Measurements from ENCODE around the gene TDP1.
"Not testable (repeated sequence)": the region's sequence is repeated elsewhere in the genome, so short reads cannot be mapped to it uniquely, and the experiment has no call there.

TDP1 gene

DNA sequence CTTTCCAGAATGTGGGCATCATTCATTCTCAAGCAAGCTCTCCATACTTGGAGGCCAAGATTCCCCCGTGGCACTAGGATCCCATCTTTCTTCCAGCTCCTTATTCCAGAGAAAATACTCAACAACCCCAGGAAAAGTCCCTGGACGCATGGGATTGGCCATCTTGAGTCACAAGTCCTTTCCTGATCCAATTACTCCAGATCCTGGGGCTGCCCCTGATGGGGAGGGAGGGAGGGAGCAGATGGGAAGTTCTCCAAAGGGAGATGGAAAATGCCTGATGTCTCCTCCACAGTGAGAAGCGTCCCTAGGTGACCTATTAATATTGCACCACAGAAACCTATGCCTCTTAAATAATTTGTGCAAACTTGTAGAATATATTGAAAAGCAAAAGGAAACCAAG, 93.7 kb downstream of the TDP1 start:
- DNase-seq (ENCODE audit: low read depth, low spot score), result no peak

DNA sequence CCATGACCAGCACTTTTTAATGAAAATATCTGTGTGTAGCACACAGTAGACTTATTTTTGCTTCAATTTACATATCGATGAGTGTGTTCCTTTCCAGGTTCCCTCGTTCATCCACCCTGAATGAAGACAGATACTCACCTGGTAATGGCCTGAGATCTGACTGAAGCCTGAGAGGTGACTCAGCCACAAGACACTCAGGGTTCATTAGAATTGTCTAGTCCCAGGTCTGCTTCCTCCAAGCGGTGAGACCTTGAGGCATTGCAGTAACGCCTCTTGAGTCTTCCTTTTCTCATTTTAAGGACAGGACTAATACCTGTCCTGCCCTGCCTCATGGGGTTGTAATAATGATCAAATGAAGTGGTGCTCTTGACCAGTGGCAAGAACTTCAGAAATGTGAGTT, 94.5 kb downstream of the TDP1 start:
- DNase-seq (ENCODE audit: low read depth, low spot score), result no peak

DNA sequence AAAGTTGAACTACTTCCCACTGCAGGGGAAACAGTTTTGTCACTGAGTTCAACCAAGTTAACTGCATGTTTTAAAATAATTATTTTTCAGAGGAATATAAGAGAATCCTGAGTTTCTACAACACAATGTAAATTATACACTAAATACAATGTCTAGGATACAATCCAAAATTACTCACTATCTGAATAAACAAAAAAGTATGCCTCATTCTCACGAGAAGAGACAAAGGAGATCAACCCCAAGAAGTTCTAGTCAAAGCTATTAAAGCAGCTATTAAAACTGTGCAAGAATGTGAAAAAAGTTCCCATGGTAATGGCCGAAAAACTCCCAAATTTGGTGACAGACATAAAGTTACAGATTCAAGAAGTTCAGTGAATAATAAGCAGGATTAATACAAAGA, 97.3 kb downstream of the TDP1 start:
- DNase-seq (ENCODE audit: low read depth, low spot score), result no peak

DNA sequence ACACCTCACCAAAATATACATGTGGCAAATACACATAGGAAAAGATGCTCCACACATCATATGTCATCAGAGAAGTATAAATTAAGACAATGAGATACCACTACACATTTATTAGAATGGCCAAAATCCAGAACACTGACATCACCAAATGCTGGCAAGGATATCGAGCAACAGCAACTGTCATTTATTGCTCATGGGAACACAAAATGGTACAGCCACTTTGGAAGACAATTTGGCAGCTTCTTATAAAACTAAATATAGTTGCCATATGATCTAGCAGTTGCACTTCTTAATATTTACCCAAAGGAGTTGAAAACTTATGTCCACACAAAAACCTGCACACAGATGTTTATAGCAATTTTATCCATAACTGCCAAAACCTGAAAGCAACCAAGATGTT, 99.1 kb downstream of the TDP1 start:
- no peak for DNase-seq (ENCODE audit: low read depth, low spot score)

DNA sequence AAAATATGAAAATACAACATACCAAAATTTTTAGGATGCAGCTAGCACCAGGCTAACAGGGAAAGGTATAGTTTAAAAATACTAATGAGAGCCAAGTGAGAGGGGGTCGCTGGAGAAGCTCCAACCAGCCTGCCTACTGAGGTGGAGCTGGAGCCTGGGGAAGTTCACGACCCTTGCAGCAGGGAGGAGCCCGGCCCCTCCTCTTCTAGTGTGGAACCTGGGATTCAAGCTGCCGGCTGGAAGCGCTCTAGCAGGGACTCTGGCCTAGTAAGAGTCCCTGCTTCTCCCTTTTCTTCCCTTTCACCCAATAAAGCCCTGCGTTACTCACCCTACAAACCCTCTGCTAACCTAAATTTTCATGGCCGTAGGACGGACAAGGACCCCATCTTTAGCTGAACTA, 101.1 kb downstream of the TDP1 start:
- no peak for DNase-seq (ENCODE audit: low read depth, low spot score)

DNA sequence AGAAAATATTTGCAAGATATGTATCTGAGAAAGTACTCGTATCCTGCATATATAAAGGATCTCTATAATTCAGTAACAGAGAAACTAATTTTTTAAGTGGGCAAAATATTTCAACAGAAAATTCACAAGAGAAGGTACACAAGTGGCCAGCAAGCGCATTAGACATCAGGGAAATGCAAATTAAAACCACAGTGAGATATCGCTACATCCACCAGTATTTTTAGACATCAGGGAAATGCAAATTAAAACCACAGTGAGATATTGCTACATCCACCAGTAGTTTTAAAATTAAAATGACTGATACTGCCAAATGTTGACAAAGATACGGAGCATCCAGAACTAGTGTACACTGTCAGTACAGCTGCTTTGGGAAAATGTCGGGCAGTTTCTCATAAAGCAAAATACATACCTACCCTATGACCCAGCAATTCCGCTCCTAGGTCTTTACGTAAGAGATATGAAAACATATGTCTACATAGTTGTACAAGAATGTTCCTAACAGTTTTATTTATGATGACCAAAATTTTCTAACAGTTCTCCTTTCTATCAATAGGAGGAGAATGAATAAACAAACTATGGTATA, 103.2 kb downstream of the TDP1 start:
- DNase-seq (ENCODE audit: low read depth, low spot score), result no peak

DNA sequence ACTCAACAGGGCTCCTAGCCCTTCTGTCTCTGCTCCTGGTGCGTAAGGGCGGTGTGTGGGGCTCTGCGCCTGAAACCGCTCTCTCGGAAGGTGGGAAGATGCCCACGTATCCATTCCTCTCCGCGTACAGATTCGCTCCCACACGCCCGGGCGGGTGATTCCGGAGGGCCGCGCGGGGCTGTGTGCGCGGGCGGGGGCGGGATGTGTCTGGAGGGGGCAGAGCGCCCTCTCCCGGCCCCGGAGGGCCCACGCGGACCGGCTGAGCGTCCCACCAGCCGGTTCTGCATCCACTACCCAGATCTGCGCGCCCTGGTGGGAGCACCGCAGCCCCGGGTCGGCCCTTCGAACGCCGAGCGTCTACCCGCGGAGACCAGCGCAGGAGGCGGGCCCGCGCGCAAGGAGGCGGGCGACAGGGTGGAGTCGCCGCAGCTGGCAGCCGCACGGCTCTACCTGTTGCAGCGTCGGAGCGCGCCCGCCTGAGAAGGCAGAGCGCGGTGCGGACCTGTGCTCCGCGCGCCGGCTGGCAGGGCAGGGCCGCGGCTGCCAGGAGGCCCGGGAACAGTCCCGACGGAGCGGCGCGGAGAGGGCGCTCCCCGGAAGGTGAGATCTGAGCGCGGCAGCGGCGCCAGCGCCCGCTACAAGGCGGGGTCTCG, 104.7 kb downstream of the TDP1 start:
- no peak for DNase-seq (ENCODE audit: low read depth, low spot score)

DNA sequence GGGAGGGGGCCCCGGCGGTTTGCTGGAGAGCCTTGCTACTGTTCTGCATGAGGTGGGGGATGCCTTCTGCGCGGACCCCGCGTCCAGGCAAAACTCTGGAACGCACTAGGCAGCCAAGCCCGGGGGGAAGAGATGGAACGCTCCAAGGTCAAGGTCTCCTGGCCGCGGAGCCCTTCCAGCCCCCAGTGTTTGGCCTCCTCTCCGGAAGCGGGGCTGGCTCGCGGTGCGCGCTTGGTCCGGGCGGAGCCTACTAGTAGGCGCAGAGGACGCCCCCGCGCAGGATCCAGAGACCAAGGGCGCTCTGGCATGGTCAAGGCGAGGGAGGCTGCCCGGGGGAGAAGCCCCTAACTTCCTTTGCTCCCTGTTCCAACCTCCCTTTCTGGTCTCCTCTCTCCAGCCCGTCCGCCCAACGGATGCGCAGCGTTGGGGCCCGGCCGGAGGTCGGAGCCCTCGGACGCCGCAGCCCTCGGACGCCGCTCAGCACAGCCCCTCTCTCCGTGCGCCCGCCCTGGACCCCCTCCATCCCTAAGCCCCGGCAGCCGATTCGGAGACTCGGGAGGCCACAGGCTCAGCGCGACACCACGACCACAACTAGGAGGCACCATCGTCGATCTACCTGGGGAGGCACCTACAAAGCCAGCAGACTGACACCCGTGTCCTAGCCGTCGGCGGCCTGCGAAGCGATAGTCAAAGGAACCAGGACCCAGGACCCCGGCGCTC, 105.4 kb downstream of the TDP1 start:
- no peak for DNase-seq (ENCODE audit: low read depth, low spot score)

DNA sequence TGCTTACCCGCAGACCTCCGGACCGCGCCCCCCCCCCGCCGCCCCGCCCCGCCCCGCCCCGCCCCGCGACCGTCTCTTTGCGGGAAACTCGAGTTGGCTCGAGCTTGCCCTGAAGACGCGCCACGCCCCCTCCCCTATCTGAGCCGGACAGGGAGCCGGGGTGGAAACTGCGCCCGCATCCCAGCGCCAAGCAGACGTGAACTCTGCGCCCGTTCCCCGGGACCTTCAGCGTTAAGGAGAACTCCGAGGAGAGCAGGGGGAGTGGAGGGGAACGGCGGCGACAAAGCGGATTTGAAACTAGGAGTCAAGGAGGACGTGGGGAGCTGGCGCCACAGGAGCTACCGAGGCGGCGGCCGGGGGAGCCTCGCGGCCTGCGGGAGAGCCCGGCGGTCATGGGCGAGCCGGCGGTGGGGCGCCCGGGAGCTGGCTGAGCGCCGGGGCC, 106.0 kb downstream of the TDP1 start, which contains the start of gene KCNK13:
Gene KCNK13, plus strand, starts transcription at position 310 of the 442 bp plus-strand sequence. CDS start 212 bp downstream, outside the sequence.
- DNase-seq (ENCODE audit: low read depth, low spot score), result no peak

DNA sequence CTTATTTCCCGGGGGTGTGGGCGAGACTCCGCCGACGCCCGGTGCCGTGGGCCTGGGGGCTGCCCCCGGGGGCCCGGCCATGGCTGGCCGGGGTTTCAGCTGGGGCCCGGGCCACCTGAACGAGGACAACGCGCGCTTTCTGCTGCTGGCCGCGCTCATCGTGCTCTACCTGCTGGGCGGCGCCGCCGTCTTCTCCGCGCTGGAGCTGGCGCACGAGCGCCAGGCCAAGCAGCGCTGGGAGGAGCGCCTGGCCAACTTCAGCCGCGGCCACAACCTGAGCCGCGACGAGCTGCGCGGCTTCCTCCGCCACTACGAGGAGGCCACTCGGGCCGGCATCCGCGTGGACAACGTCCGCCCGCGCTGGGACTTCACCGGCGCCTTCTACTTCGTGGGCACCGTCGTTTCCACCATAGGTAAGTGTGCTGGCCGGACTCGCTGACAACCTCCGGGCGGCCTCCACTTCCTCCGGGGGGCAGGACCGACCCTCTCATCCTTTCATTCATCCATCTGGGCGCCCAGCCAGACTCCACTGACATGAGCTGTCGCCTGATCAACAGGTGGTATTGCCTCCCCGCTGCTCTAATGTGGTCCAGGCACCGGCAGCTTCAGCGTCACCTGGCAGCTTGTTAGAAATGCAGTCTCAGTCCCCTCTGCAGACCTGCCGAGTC, 106.5 kb downstream of the TDP1 start:
- no peak for DNase-seq (ENCODE audit: low read depth, low spot score)

DNA sequence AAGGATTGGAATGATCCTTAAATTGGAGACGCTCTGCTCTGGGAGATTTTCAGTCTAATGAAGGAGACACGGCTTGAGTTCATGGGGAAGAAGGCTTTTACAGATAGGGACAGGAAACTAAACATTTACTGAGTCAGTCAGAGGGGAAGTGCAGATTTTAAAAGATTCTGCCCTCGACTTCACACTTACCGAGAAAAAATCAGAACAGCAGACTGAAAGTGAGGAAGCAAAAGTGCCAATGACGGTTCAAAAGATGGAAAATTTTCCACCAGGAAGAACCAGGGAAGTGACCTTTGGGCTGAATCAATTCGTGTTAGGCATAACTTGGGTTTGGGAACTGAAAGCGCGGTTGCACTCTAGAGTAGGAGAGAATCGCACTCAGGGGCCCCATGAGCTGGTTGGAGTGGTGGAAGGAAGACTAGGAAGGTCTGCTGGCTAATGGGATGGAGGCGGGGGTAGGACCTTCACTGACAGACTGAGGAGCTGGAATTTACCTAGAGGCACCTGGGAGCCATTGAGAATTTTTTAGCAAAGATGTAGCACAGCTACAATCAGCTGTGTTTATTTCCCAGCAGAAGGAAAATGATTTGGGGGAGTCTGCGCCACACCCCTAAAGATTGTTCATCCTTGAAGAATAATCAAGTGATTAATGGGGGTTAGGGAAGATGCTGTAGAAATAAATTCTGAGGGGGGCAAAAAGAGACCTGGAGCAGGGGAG, 107.3 kb downstream of the TDP1 start:
- DNase-seq (ENCODE audit: low read depth, low spot score), result no peak

DNA sequence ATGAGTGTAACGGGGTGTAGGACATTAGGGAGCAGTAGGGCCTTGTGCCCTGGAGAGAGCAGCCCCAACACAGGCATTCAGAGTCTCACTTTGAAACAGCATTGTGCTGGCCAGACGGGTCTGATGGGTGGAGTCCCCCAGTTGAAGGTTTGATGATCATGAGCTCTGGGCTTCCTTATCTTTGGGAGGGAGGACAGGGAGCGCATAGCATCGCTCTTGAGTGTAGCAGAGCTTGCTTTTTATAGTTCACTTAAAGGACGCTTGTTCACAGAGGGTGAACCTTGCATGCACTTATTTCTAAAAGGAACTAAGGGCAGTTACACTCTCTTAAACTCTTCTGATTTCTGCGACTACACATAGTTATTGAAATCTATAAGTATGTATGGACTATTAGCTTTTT, 116.6 kb downstream of the TDP1 start:
- no peak for DNase-seq (ENCODE audit: low read depth, low spot score)

DNA sequence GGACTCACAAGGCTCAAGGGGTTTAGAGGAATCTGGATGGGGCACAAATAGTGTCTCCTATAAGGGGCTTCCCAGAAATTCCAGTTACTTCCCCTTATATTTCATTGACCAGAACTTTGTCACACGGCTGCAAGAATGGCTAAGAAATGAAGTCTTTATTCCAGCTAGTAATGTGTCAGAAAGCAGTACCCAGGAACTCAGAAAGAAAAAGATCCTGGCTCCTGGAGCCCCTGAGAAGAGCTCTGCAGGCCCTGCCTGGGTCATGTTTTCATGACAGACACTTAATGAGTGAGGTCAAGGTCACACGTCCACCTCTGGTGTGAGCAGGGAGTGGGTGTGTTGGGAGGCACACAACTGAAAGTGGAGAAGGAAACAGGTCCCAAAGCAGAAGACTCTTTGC, 123.8 kb downstream of the TDP1 start:
- DNase-seq (ENCODE audit: low read depth, low spot score), result no peak

DNA sequence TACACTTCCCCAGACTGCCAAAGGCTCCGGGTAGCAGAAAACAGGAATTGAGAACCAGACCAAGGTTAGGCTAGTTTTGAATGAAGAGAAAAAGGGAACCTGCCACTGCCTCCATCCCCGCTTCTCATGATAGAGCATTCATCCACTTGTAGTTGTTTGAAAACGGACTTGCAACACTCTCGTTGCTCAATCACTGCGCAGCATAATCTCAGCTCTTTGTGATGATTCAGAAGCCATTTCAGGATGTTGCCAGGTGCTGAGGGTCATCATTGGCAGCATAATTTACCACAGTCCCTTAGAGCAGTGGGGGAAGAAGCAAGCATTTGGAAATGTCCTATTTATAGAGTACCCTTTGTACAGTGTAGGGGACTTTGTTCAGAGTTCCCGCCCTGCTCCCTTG, 131.7 kb downstream of the TDP1 start:
- DNase-seq (ENCODE audit: low read depth, low spot score), result no peak

DNA sequence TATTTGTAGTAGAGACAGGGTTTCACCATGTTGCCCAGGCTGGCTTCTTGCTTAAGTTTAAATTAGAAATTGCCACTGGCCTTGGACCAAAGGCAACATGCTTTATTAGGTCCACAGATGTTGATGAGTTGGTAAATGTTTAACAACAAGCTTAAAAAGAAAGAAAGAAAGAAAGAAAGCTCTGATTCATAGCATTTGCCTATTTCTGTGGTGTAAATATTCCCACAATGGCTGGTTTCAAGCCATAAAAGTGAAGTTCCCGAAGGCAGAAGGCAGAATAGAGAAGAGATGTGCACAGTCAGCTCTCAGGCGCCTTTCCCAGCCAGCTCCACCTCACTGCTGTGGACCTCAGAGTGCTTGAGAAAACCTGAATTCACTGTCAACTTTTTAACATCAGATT, 132.4 kb downstream of the TDP1 start:
- no peak for DNase-seq (ENCODE audit: low read depth, low spot score)

DNA sequence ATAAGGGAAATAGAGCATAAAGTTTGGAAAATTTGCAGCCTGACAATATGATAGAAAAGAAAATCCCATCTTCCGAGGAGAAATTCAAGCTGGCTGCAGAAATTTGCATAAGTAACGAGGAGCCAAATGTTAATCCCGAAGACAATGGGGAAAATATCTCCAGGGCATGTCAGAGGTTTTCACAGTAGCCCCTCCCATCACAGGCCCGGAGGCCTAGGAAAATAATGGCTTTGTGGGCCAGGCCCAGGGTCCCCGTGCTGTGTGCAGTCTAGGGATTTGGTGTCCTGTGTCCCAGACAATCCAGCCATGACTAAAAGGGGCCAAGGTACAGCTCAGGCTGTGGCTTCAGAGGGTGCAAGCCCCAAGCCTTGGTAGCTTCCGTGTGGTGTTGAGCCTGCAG, 133.8 kb downstream of the TDP1 start:
- not testable (repeated sequence) for DNase-seq (ENCODE audit: low read depth, low spot score)

DNA sequence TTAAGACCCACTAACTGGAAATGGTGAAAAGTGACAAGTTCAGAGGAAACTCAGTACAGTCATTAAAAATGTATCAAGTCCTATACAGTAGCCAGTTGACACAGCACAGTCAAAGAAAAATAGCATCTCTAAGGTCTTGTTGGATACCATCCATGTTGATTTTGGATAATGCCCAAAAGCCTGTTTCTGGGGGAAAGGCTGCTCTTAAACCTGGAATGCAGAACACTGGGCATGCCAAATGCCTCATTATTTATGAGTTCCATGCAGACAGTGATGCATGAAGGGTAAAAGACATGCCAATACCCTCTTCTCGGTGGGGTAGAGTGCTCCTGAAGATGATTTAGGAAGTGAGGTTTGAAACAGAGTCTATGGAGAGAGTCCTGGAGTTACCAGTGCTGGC, 135.7 kb downstream of the TDP1 start:
- no peak for DNase-seq (ENCODE audit: low read depth, low spot score)

DNA sequence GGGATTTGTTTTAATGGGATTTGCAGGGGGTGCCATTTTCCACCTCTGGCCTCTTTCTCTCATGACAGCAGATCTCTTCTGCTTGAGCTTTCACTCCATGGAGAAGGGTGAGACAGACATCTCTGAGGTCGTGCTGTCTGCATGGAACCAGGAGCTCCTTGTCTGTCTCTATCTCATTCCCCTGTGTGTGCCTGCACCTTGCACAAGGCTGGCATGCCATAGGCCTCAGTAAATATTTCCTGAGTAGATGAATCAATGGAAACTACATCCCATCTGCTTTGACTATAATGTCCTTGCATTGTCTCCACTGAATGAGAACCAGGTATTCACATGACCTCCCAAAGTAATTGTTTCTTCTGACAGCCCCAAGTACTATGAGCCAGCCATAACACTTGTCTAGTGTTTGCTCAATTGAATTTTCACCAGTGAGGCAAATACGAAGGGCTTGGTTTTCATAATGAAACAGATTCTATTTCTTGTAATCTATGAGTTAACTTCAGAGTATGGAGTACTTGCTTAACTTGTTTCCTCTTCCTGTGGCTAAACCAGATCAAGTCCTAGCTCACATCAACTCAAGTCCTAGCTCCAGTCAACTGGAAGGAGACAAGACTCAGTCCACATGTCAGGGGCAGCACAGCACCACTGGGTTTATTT, 138.3 kb downstream of the TDP1 start:
- no peak for DNase-seq (ENCODE audit: low read depth, low spot score)

Measured in activated naive CD8-positive, alpha-beta T cell treated with anti-CD3 and anti-CD28 coated beads, Interleukin-2, amount 50 U/mL, for 16 hours (primary cell).